ENCODE results near the gene TRAF3IP3.

DNA sequence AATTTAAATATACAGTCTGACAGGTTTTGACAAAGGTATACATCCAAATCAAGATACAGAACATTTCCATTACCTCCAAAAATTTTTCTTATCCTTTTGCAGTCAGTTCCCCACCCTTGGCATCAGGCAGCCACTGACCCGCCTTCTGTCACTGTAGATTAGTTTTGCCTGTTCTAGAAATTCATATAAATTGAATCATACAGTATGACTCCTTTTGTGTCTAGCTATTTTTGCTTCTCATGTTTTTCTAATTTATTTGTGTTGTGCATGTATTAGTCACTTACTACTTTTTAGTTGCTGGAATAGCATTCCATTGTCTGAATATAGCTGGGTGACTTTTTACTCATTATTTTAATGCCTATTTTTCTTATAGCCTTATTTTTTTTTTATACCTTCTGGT is 75.8 kb downstream of the TRAF3IP3 start:
- TF ChIP-seq, protein P1, sequence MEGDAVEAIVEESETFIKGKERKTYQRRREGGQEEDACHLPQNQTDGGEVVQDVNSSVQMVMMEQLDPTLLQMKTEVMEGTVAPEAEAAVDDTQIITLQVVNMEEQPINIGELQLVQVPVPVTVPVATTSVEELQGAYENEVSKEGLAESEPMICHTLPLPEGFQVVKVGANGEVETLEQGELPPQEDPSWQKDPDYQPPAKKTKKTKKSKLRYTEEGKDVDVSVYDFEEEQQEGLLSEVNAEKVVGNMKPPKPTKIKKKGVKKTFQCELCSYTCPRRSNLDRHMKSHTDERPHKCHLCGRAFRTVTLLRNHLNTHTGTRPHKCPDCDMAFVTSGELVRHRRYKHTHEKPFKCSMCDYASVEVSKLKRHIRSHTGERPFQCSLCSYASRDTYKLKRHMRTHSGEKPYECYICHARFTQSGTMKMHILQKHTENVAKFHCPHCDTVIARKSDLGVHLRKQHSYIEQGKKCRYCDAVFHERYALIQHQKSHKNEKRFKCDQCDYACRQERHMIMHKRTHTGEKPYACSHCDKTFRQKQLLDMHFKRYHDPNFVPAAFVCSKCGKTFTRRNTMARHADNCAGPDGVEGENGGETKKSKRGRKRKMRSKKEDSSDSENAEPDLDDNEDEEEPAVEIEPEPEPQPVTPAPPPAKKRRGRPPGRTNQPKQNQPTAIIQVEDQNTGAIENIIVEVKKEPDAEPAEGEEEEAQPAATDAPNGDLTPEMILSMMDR (conservative IDR thresholded peaks at IDR 0.05) = no peak
- no peak for TF ChIP-seq EZH2 (IDR thresholded peaks at IDR 0.05; ENCODE audit: low read depth)
